ENCODE measurements around the gene SLC35A1.

GRCh38 chr6:87529221-87529620, 56.4 kb downstream of the SLC35A1 start:
- TF ChIP-seq CTCF (IDR thresholded peaks at IDR 0.05; ENCODE audit: low read depth, low read length) = no peak
- no peak for TF ChIP-seq POLR2A (IDR thresholded peaks at IDR 0.05; ENCODE audit: extremely low read depth, insufficient read length)

All from NB4 (cell line).